ENCODE data around the gene LRRC8D.

- TF ChIP-seq LEF1 (IDR thresholded peaks at IDR 0.05; ENCODE audit: borderline replicate concordance): no peak
- TF ChIP-seq ARNT (IDR thresholded peaks at IDR 0.05): no peak
- TF ChIP-seq BHLHE40 (IDR thresholded peaks at IDR 0.05; ENCODE audit: borderline replicate concordance): no peak
- TF ChIP-seq ELF4 (IDR thresholded peaks at IDR 0.05): no peak
- TF ChIP-seq TARDBP (IDR thresholded peaks at IDR 0.05): no peak
- no peak for TF ChIP-seq SP1 (IDR thresholded peaks at IDR 0.05)
Observed at GRCh38 chr1:89826594-89826993, 5.8 kb downstream of the LRRC8D start.

Data from HEK293T (cell line).